K562 (cell line): ENCODE results near the gene ATP5F1D. TPM values are rescaled to one million over a fixed set of nuclear protein-coding genes. Genes with fewer than 3 reads are reported as not detected.

Experiments used
- BRD9 ChIP-seq: fragments of 450-650 bp; IDR thresholded peaks from 2 replicates; pipeline ENCODE4 v1.6.1; 2018; ENCODE audit warnings: low read depth; ENCODE audit not compliant: partially characterized antibody
- C11orf30 ChIP-seq: fragments of 450-650 bp; IDR thresholded peaks from 2 replicates; pipeline ENCODE4 v1.6.1; 2016; ENCODE audit warnings: low read depth, mild to moderate bottlenecking
- ETV5 ChIP-seq: sonication (generic); formaldehyde crosslinking; IDR thresholded peaks from 2 replicates; pipeline ENCODE4 v1.4.0; 2020; ENCODE audit warnings: low read depth, mild to moderate bottlenecking, missing genetic modification reagents
- HIVEP1 ChIP-seq: fragments of 250-450 bp; sonication (Bioruptor Pico); IDR thresholded peaks from 2 replicates; pipeline ENCODE4 v1.4.0; 2020; ENCODE audit warnings: mild to moderate bottlenecking
- HMGXB4 ChIP-seq: sonication (generic); formaldehyde crosslinking; IDR thresholded peaks from 2 replicates; pipeline ENCODE4 v1.8.1; 2023; ENCODE audit warnings: mild to moderate bottlenecking, missing genetic modification reagents
- HOMEZ ChIP-seq: fragments of 250-450 bp; sonication (Bioruptor Pico); IDR thresholded peaks from 2 replicates; pipeline ENCODE4 v1.4.0; 2020; ENCODE audit warnings: mild to moderate bottlenecking, moderate library complexity
- KAT2B ChIP-seq: IDR thresholded peaks from one replicate; pipeline ENCODE4 v1.6.1; 2012; ENCODE audit warnings: low read depth, mild to moderate bottlenecking, control low read depth, inconsistent platforms, low read length, moderate library complexity
- NCOR1 ChIP-seq: fragments of 450-650 bp; IDR thresholded peaks from 2 replicates; pipeline ENCODE4 v1.6.1; 2016; ENCODE audit warnings: mild to moderate bottlenecking, moderate library complexity
- PRMT5 ChIP-seq: sonication (generic); formaldehyde crosslinking; IDR thresholded peaks from 2 replicates; pipeline ENCODE4 v1.5.0; 2020; ENCODE audit warnings: missing genetic modification reagents
- RAD51 ChIP-seq: fragments of 450-650 bp; IDR thresholded peaks from 2 replicates; pipeline ENCODE4 v1.7.1; 2016; ENCODE audit warnings: low read depth, mild to moderate bottlenecking, borderline replicate concordance
- RBM34 ChIP-seq: fragments of 200-400 bp; formaldehyde crosslinking; IDR thresholded peaks from 2 replicates; pipeline ENCODE4 v1.6.1; 2018; ENCODE audit warnings: low read length, borderline replicate concordance; ENCODE audit not compliant: insufficient read depth
- TEAD1 ChIP-seq, 2 experiments: fragments of 450-650 bp in 1 of 2; sonication (generic) in 1 of 2; formaldehyde crosslinking; IDR thresholded peaks; 2 replicates each; pipeline versions ENCODE4 v1.4.0 to v1.8.0; 2020 to 2022; ENCODE audit warnings: mild to moderate bottlenecking in 2 of 2, missing genetic modification reagents in 1 of 2
- ZBTB26 ChIP-seq: fragments of 450-650 bp; formaldehyde crosslinking; IDR thresholded peaks from 2 replicates; pipeline ENCODE4 v1.4.0; 2022; ENCODE audit warnings: missing genetic modification characterization
- ZBTB33 ChIP-seq: sonication (generic); formaldehyde crosslinking; IDR thresholded peaks from 2 replicates; pipeline ENCODE4 v1.8.1; 2023; ENCODE audit warnings: mild to moderate bottlenecking, missing genetic modification reagents
- ZBTB34 ChIP-seq: fragments of 250-450 bp; sonication (Bioruptor Pico); IDR thresholded peaks from 2 replicates; pipeline ENCODE4 v1.8.0; 2021; ENCODE audit warnings: mild to moderate bottlenecking, moderate library complexity
- ZNF143 ChIP-seq: sonication (generic); formaldehyde crosslinking; IDR thresholded peaks from 2 replicates; pipeline ENCODE4 v1.9.0; 2022; ENCODE audit warnings: mild to moderate bottlenecking, missing genetic modification reagents
- ZNF436 ChIP-seq: fragments of 250-450, 450-650 bp; sonication (Bioruptor Pico); formaldehyde crosslinking; IDR thresholded peaks from 2 replicates; pipeline ENCODE4 v1.7.0; 2020; ENCODE audit warnings: mild to moderate bottlenecking
- ZNF699 ChIP-seq: fragments of 250-450 bp; sonication (Bioruptor Pico); IDR thresholded peaks from 2 replicates; pipeline ENCODE4 v1.8.0; 2021; ENCODE audit warnings: mild to moderate bottlenecking, moderate library complexity; ENCODE audit not compliant: insufficient replicate concordance
- polyA plus RNA-seq, 8 experiments: library from polyadenylated mRNA; depleted of rRNA in 4 of 8; stranded (reverse) in 5 of 8; unstranded in 3 of 8; fragments of >200 nt; fragmentation: Nextera tagmentation in 2 of 8; fragmentation: Illumina TruSeq in 1 of 8; extraction: Ambion mirVana in 2 of 8; extraction: Trizol in 1 of 8; gene quantifications; 2 replicates each; pipeline versions ENCODE4 v1.2.1 to v1.2.3, GENCODE V29; 2011 to 2014; ENCODE audit warnings: inconsistent platforms in 1 of 8, missing spikeins in 1 of 8
- total RNA-seq, 7 experiments: library from RNA; depleted of rRNA in 6 of 7; stranded (reverse); fragments of >200 nt in 6 of 7; fragmentation: Illumina TruSeq in 2 of 7; extraction: Trizol in 2 of 7; gene quantifications; 2 replicates each; pipeline versions ENCODE4 v1.2.1 to v1.2.3, GENCODE V29; 2011 to 2021; ENCODE audit warnings: low replicate concordance in 1 of 7

ATP5F1D gene
- total and polyA plus RNA-seq, 9 of the 15 experiments (the other 6 are each of a cell fraction or from before 2014, with no cell fraction given), result 3.9 to 409 (median 36.8) TPM

GRCh38 chr19:1268226-1269064, 26.9 kb downstream of the ATP5F1D start (continued):
- TF ChIP-seq C11orf30 (no peak), RAD51 (no peak), BRD9 (peak; percentile 40), TEAD1 (CRISPR knock-in tag; IDR thresholded peaks at IDR 0.05) (no peak), ZBTB34 (CRISPR knock-in tag) (no peak), ZBTB33 (CRISPR knock-in tag) (peak; percentile 84), HMGXB4 (CRISPR knock-in tag) (peak; percentile 34; the same call in 1 of the 2 replicates), HIVEP1 (CRISPR knock-in tag) (no peak), NCOR1 (no peak), PRMT5 (CRISPR knock-in tag) (no peak), HOMEZ (no peak), ZNF699 (CRISPR knock-in tag) (no peak), ZNF143 (CRISPR knock-in tag) (no peak), ETV5 (CRISPR knock-in tag) (0 out of 2 replicates have a peak, but pooled peaks have one; percentile 56), ZBTB26 (no peak), RBM34 (no peak), KAT2B (no peak), ZNF436 (no peak)
